ENCODE results near the gene NPFFR1. TPM values are rescaled to one million over a fixed set of nuclear protein-coding genes. Genes with fewer than 3 reads are reported as not detected.
"Not testable (repeated sequence)": the region's sequence is repeated elsewhere in the genome, so short reads cannot be mapped to it uniquely, and the experiment has no call there.

Gene NPFFR1
- total RNA-seq, 1 donor from 2014 or later, result 1.0 TPM

- DNase-seq, result no peak
- no peak for TF ChIP-seq CTCF (IDR thresholded peaks at IDR 0.05)
- no peaks in the 10 kb centered on the region for H3K36me3 ChIP-seq
- peaks cover 11% of the 10 kb centered on the region for H3K4me1 ChIP-seq
- H3K4me3 ChIP-seq, result no peak overlapping the region
- ATAC-seq, result peak in 1 of 2 donors; percentile 25
- intact Hi-C loops (cut with DNase I), result no loop called here
- H3K9me3 ChIP-seq, result no peaks in the 10 kb centered on the region
- H3K27me3 ChIP-seq (ENCODE audit: low read depth), result peaks cover 21% of the 10 kb centered on the region
- no peak overlapping the region for H3K27ac ChIP-seq
These were observed 29.7 kb downstream of the NPFFR1 start for GRCh38 chr10:70253878-70254765.

- ATAC-seq, result no peak
- intact Hi-C loops (cut with DNase I), result no loop called here
- no peak for TF ChIP-seq CTCF (IDR thresholded peaks at IDR 0.05)
- Histone ChIP-seq H3K27me3 (ENCODE audit: low read depth) (peaks cover 18% of the 10 kb centered on the region), H3K36me3 (no peaks in the 10 kb centered on the region), H3K4me1 (peaks cover 11% of the 10 kb centered on the region), H3K9me3 (no peaks in the 10 kb centered on the region), H3K27ac (no peak overlapping the region), H3K4me3 (no peak overlapping the region)
- DNase-seq, result no peak
These were observed 32.7 kb downstream of the NPFFR1 start for GRCh38 chr10:70250961-70251680.

GRCh38 chr10:70247360-70247759 lies 36.4 kb downstream of the NPFFR1 start:
- no peaks in the 10 kb centered on the region for H3K27me3 ChIP-seq (ENCODE audit: low read depth)
- DNase-seq (no peak), ATAC-seq (no peak)
- no peaks in the 10 kb centered on the region for H3K4me1 ChIP-seq
- H3K36me3 ChIP-seq, result no peaks in the 10 kb centered on the region
- no peaks in the 10 kb centered on the region for H3K9me3 ChIP-seq
- no peak for TF ChIP-seq CTCF (IDR thresholded peaks at IDR 0.05)
- intact Hi-C loops (cut with DNase I), result no loop called here
- H3K27ac ChIP-seq, result no peak overlapping the region
- no peak overlapping the region for H3K4me3 ChIP-seq

GRCh38 chr10:70241081-70241480 lies 42.7 kb downstream of the NPFFR1 start:
- no peak for ATAC-seq
- Histone ChIP-seq H3K4me3 (no peak overlapping the region), H3K27me3 (ENCODE audit: low read depth) (no peaks in the 10 kb centered on the region), H3K27ac (no peak overlapping the region), H3K9me3 (no peaks in the 10 kb centered on the region), H3K4me1 (no peaks in the 10 kb centered on the region), H3K36me3 (no peaks in the 10 kb centered on the region)
- DNase-seq, result no peak
- intact Hi-C loops (cut with DNase I), result no loop called here
- TF ChIP-seq CTCF (IDR thresholded peaks at IDR 0.05), result no peak

GRCh38 chr10:70239986-70240385 lies 43.8 kb downstream of the NPFFR1 start:
- DNase-seq; H3K4me3 ChIP-seq; H3K4me1 ChIP-seq; H3K9me3 ChIP-seq; H3K27ac ChIP-seq; intact Hi-C loops (cut with DNase I); ATAC-seq; H3K27me3 ChIP-seq (ENCODE audit: low read depth); H3K36me3 ChIP-seq: not testable (repeated sequence)

GRCh38 chr10:70239077-70239976 lies 44.5 kb downstream of the NPFFR1 start:
- H3K36me3 ChIP-seq; H3K9me3 ChIP-seq; DNase-seq; H3K27ac ChIP-seq; H3K27me3 ChIP-seq (ENCODE audit: low read depth); H3K4me1 ChIP-seq; intact Hi-C loops (cut with DNase I); H3K4me3 ChIP-seq; ATAC-seq: not testable (repeated sequence)

- peak overlapping the region; percentile 27 for H3K27ac ChIP-seq
- intact Hi-C loops (cut with DNase I); ATAC-seq: not testable (repeated sequence)
These were observed 45.8 kb downstream of the NPFFR1 start for GRCh38 chr10:70237958-70238536.

More at GRCh38 chr10:70237958-70238536, 45.8 kb downstream of the NPFFR1 start:
- not testable (repeated sequence) for H3K9me3 ChIP-seq; H3K27me3 ChIP-seq (ENCODE audit: low read depth); DNase-seq; H3K4me1 ChIP-seq; H3K4me3 ChIP-seq; H3K36me3 ChIP-seq
